Measurements from ENCODE around the gene GBP3.

- TF ChIP-seq, protein P1, sequence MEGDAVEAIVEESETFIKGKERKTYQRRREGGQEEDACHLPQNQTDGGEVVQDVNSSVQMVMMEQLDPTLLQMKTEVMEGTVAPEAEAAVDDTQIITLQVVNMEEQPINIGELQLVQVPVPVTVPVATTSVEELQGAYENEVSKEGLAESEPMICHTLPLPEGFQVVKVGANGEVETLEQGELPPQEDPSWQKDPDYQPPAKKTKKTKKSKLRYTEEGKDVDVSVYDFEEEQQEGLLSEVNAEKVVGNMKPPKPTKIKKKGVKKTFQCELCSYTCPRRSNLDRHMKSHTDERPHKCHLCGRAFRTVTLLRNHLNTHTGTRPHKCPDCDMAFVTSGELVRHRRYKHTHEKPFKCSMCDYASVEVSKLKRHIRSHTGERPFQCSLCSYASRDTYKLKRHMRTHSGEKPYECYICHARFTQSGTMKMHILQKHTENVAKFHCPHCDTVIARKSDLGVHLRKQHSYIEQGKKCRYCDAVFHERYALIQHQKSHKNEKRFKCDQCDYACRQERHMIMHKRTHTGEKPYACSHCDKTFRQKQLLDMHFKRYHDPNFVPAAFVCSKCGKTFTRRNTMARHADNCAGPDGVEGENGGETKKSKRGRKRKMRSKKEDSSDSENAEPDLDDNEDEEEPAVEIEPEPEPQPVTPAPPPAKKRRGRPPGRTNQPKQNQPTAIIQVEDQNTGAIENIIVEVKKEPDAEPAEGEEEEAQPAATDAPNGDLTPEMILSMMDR (IDR thresholded peaks at IDR 0.05 in 2 of 3, conservative IDR thresholded peaks at IDR 0.05 in 1 of 3; ENCODE audit: borderline replicate concordance in 1 of 3, insufficient read depth in 1 of 3, low read depth in 2 of 3, low read length in 2 of 3) = no peak
- TF ChIP-seq SP1 (IDR thresholded peaks at IDR 0.05; ENCODE audit: low read depth) (no peak), POLR2AphosphoS5 (IDR thresholded peaks at IDR 0.05; ENCODE audit: low read depth, low read length) (no peak), ZNF274 (IDR thresholded peaks at IDR 0.05; ENCODE audit: low read depth, low read length) (no peak), SIN3A (IDR thresholded peaks at IDR 0.05; ENCODE audit: low read depth) (no peak), ELF1 (IDR thresholded peaks at IDR 0.05; ENCODE audit: borderline replicate concordance, low read depth) (no peak), POLR2A (IDR thresholded peaks at IDR 0.05; ENCODE audit: borderline replicate concordance, extremely low read depth, insufficient read depth, insufficient read length) (no peak), SRF (IDR thresholded peaks at IDR 0.05; ENCODE audit: low read depth) (no peak), ZFX (IDR thresholded peaks at IDR 0.05) (no peak)
Measured at GRCh38 chr1:89047734-89048133, 25.1 kb upstream of the GBP3 start.

Measured in HCT116 (cell line).